HCT116 (cell line): ENCODE measurements around the gene APBA3. TPM values are rescaled to one million over a fixed set of nuclear protein-coding genes. Genes with fewer than 3 reads are reported as not detected.
A peak's percentile ranks its signal among the peaks of the same experiment; 100 is the strongest.

Experiments used
- ATAC-seq: fragments of 200-7000 bp; cut with Tn5 transposase; 2 replicates; pipeline ENCODE4 v1.9.1; 2020; ENCODE audit warnings: mild to moderate bottlenecking, moderate library complexity
- BruUV-seq: library from RNA; stranded (reverse); fragments of 400-500 nt; replicated peaks from 2 replicates; lab custom pipeline; 2021; lab: Mats Ljungman, UMichigan
- CTCF ChIA-PET: fragments of 300-600 bp; sonication (Branson Sonifier 250); formaldehyde crosslinking; loops from one replicate; lab custom pipeline; 2021; ENCODE audit warnings: antibody characterized with exemption; lab: Charles Lee
- POLR2A ChIA-PET: fragments of 300-600, 350-600 bp; sonication (Branson Sonifier 250); formaldehyde crosslinking; loops from one replicate; lab custom pipeline; 2021; ENCODE audit warnings: antibody characterized with exemption; lab: Charles Lee
- RAD21 ChIA-PET, 2 experiments: fragments of 300-600 bp; sonication (Branson Sonifier 250); formaldehyde crosslinking; loops; one replicate each; lab custom pipeline; 2023; ENCODE audit warnings: low total read pairs in 2 of 2; ENCODE audit not compliant: uncharacterized antibody in 2 of 2, unreplicated experiment in 2 of 2, low non-redundant PET in 1 of 2; lab: Charles Lee
- DNase-seq: peaks from one replicate; pipeline ENCODE4 v3.0.0-alpha.2; 2010; ENCODE audit warnings: low read depth, low spot score
- H2AFZ ChIP-seq: fragments of 200-600 bp; shearing (Covaris generic), sonication (generic); 2 replicates; pipeline ENCODE4 v1.6.1; 2017; ENCODE audit warnings: low read depth, mixed run types, mixed read lengths, antibody characterized with exemption, low read length; ENCODE audit not compliant: poor library complexity, severe bottlenecking
- H3K27ac ChIP-seq: 2 replicates; pipeline ENCODE4 v1.5.1; 2012; ENCODE audit warnings: low read depth, low read length
- H3K27me3 ChIP-seq: fragments of 200-600 bp; sonication (generic); 2 replicates; pipeline ENCODE4 v1.6.1; 2016; ENCODE audit warnings: mixed run types, low read length, mixed read lengths; ENCODE audit not compliant: insufficient read depth
- H3K36me3 ChIP-seq, 2 experiments: fragments of 200-500 bp in 1 of 2; fragments of 200-600 bp in 1 of 2; sonication (Bioruptor generic) in 1 of 2; sonication (generic) in 1 of 2; 2 replicates each; pipeline versions ENCODE4 v1.5.1 to v1.6.1; 2014 to 2016; ENCODE audit warnings: low read length in 2 of 2, inconsistent platforms in 1 of 2, mixed read lengths in 1 of 2, mixed run types in 1 of 2; ENCODE audit not compliant: insufficient read depth in 2 of 2, control insufficient read depth in 1 of 2
- H3K4me1 ChIP-seq, 2 experiments: fragments of 200-600 bp in 1 of 2; sonication (generic) in 1 of 2; 2 replicates each; pipeline versions ENCODE4 v1.5.1 to v1.6.1; 2012 to 2017; ENCODE audit warnings: low read length in 2 of 2, inconsistent platforms in 1 of 2, mild to moderate bottlenecking in 1 of 2, mixed read lengths in 1 of 2, mixed run types in 1 of 2, moderate library complexity in 1 of 2; ENCODE audit not compliant: insufficient read depth in 2 of 2, control insufficient read depth in 1 of 2
- H3K4me2 ChIP-seq: fragments of 200-600 bp; sonication (generic); 2 replicates; pipeline ENCODE4 v1.6.1; 2017; ENCODE audit warnings: mixed run types, low read length, mixed read lengths
- H3K4me3 ChIP-seq, 2 experiments: fragments of 200-600 bp in 1 of 2; sonication (generic) in 1 of 2; replicated peaks in 1 of 2; 2 replicates each; pipeline ENCODE4 v1.5.1; 2011 to 2016; ENCODE audit warnings: low read length in 2 of 2, control low read depth in 1 of 2, low read depth in 1 of 2, mild to moderate bottlenecking in 1 of 2, mixed read lengths in 1 of 2, mixed run types in 1 of 2
- H3K79me2 ChIP-seq: fragments of 200-600 bp; sonication (generic); 2 replicates; pipeline ENCODE4 v1.6.1; 2017; ENCODE audit warnings: mild to moderate bottlenecking, mixed run types, low read length, moderate library complexity, mixed read lengths; ENCODE audit not compliant: insufficient read depth
- H3K9ac ChIP-seq: fragments of 200-600 bp; sonication (generic); 2 replicates; pipeline ENCODE4 v1.6.1; 2016; ENCODE audit warnings: low read length, mixed read lengths
- H3K9me2 ChIP-seq: fragments of 200-600 bp; sonication (generic), shearing (Covaris generic); 2 replicates; pipeline ENCODE4 v1.6.1; 2017; ENCODE audit warnings: mixed run types, mild to moderate bottlenecking, moderate library complexity; ENCODE audit not compliant: insufficient read depth
- H3K9me3 ChIP-seq, 2 experiments: fragments of 200-500 bp in 1 of 2; fragments of 200-600 bp in 1 of 2; sonication (Bioruptor generic) in 1 of 2; sonication (generic) in 1 of 2; 2 replicates each; pipeline ENCODE4 v1.6.1; 2014 to 2017; ENCODE audit warnings: low read length in 2 of 2, mixed read lengths in 2 of 2, inconsistent platforms in 1 of 2, low read depth in 1 of 2, mild to moderate bottlenecking in 1 of 2, mixed run types in 1 of 2, moderate library complexity in 1 of 2; ENCODE audit not compliant: control insufficient read depth in 1 of 2, insufficient read depth in 1 of 2
- H4K20me1 ChIP-seq: fragments of 200-600 bp; sonication (generic), shearing (Covaris generic); 2 replicates; pipeline ENCODE4 v1.6.1; 2017; ENCODE audit warnings: mixed run types, mild to moderate bottlenecking, moderate library complexity; ENCODE audit not compliant: insufficient read depth
- ATF3 ChIP-seq: IDR thresholded peaks from 2 replicates; pipeline ENCODE4 v1.6.1; 2012
- CBX3 ChIP-seq: IDR thresholded peaks from 2 replicates; pipeline ENCODE4 v1.6.1; 2012; ENCODE audit warnings: low read depth
- CEBPB ChIP-seq: IDR thresholded peaks from 2 replicates; pipeline ENCODE4 v1.6.1; 2012; ENCODE audit warnings: low read depth
- CTCF ChIP-seq, 3 experiments: fragments of 200-600 bp in 1 of 3; sonication (generic) in 1 of 3; IDR thresholded peaks in 2 of 3; conservative IDR thresholded peaks in 1 of 3; 2 replicates each; pipeline ENCODE4 v1.5.1; 2012 to 2017; ENCODE audit warnings: low read depth in 2 of 3, low read length in 2 of 3, antibody characterized with exemption in 1 of 3, borderline replicate concordance in 1 of 3, control low read depth in 1 of 3, mild to moderate bottlenecking in 1 of 3, mixed read lengths in 1 of 3, mixed run types in 1 of 3, moderate library complexity in 1 of 3; ENCODE audit not compliant: insufficient read depth in 1 of 3
- EGR1 ChIP-seq: IDR thresholded peaks from 2 replicates; pipeline ENCODE4 v1.6.1; 2012; ENCODE audit warnings: low read depth
- EZH2 ChIP-seq: fragments of 200-600 bp; sonication (generic); IDR thresholded peaks from 2 replicates; pipeline ENCODE4 v1.6.1; 2017; ENCODE audit warnings: antibody characterized with exemption, mixed run types
- EZH2phosphoT487 ChIP-seq: fragments of 200-600 bp; IDR thresholded peaks from 2 replicates; pipeline ENCODE4 v1.6.1; 2018; ENCODE audit warnings: antibody characterized with exemption, borderline replicate concordance
- FOSL1 ChIP-seq: IDR thresholded peaks from 2 replicates; pipeline ENCODE4 v1.6.1; 2012; ENCODE audit warnings: low read depth
- JUND ChIP-seq: IDR thresholded peaks from 2 replicates; pipeline ENCODE4 v1.6.1; 2012
- MAX ChIP-seq: IDR thresholded peaks from 2 replicates; pipeline ENCODE4 v1.6.1; 2012
- POLR2AphosphoS5 ChIP-seq: IDR thresholded peaks from 2 replicates; pipeline ENCODE4 v1.6.1; 2011; ENCODE audit warnings: mild to moderate bottlenecking, low read depth, low read length, moderate library complexity
- RAD21 ChIP-seq: IDR thresholded peaks from 2 replicates; pipeline ENCODE4 v1.6.1; 2012; ENCODE audit warnings: low read depth, mild to moderate bottlenecking
- REST ChIP-seq: IDR thresholded peaks from 2 replicates; pipeline ENCODE4 v1.6.1; 2012; ENCODE audit warnings: low read depth
- SIN3A ChIP-seq: IDR thresholded peaks from 2 replicates; pipeline ENCODE4 v1.6.1; 2012; ENCODE audit warnings: low read depth
- SP1 ChIP-seq: IDR thresholded peaks from 2 replicates; pipeline ENCODE4 v1.6.1; 2012; ENCODE audit warnings: low read depth
- SRF ChIP-seq: IDR thresholded peaks from 2 replicates; pipeline ENCODE4 v1.6.1; 2012; ENCODE audit warnings: low read depth
- TCF7L2 ChIP-seq: IDR thresholded peaks from 2 replicates; pipeline ENCODE4 v1.7.0; 2011; ENCODE audit warnings: borderline replicate concordance, inconsistent platforms; ENCODE audit not compliant: insufficient read depth, insufficient read length; ENCODE audit errors: extremely low read depth
- YY1 ChIP-seq: IDR thresholded peaks from 2 replicates; pipeline ENCODE4 v1.6.1; 2011; ENCODE audit warnings: low read length, low read depth, moderate library complexity, mild to moderate bottlenecking; ENCODE audit not compliant: insufficient replicate concordance; ENCODE audit errors: extremely low read depth
- ZFX ChIP-seq: fragments of 450-650 bp; IDR thresholded peaks from 2 replicates; pipeline ENCODE4 v1.6.1; 2017
- ZNF274 ChIP-seq: fragments of 200-500 bp; sonication (Bioruptor generic); IDR thresholded peaks from 2 replicates; pipeline ENCODE4 v1.6.1; 2014; ENCODE audit warnings: mild to moderate bottlenecking, low read depth, low read length, inconsistent platforms
- intact Hi-C: fragments of 100-400 bp; cut with micrococcal nuclease; formaldehyde crosslinking; loops from 2 replicates; pipeline ENCODE4 v1.10.0; 2022
- total RNA-seq: library from RNA; stranded (reverse); gene quantifications from one replicate; pipeline ENCODE4 v1.2.1, GENCODE V29; 2021; ENCODE audit not compliant: unreplicated experiment

Gene APBA3
- total RNA-seq, 1 experiment from 2014 or later, result 29.5 TPM

GRCh38 chr19:3708207-3708931 lies 53.1 kb downstream of the APBA3 start, which contains the start of gene TJP3:
TSS of gene TJP3 (plus strand) at chr19:3708384. CDS start at chr19:3728433, 20,049 bp downstream.
- H2AFZ ChIP-seq, result peak within 1 kb of the TSS; percentile 29
- H3K9me3 ChIP-seq, result no peaks in the 10 kb centered on the region
- H3K79me2 ChIP-seq, result no peaks in the 10 kb centered on the region
- H3K9me2 ChIP-seq, result no peaks in the 10 kb centered on the region
- peak; percentile 65 for DNase-seq
- H4K20me1 ChIP-seq, result no peaks in the 10 kb centered on the region
- H3K4me2 ChIP-seq, result peak within 1 kb of the TSS; percentile 92
- TSS peak; percentile 64 for BruUV-seq
- H3K36me3 ChIP-seq, result no peaks in the 10 kb centered on the region
- peak within 1 kb of the TSS; percentile 47 for H3K9ac ChIP-seq
- H3K4me3 ChIP-seq, result peak within 1 kb of the TSS; percentile 49 to 57
- peaks cover 52 to 73% of the 10 kb centered on the region in 2 experiments for H3K4me1 ChIP-seq
- H3K27me3 ChIP-seq, result no peaks in the 10 kb centered on the region
- ChIA-PET RAD21 (interaction anchor here (0.7 to 1.9 kb wide), 3 partner anchors 12 to 55 kb away, joined by 3 to 7 read pairs (median 4); no protein-coding TSS in a partner anchor), CTCF (interaction anchor here (0.7 to 2.9 kb wide), 7 partner anchors 10 to 424 kb away, joined by 3 to 12 read pairs (median 5); no protein-coding TSS in a partner anchor), POLR2A (interaction anchor here (0.7 to 3.0 kb wide), 5 partner anchors 8 to 54 kb away, joined by 3 to 9 read pairs (median 7); partner anchors contain the start of genes MRPL54 and PIP5K1C)
- ATAC-seq, result peak; percentile 49
- intact Hi-C loops, result loop anchor here (10.0 kb wide), 1 partner anchor 356 kb away; the partner anchor contains the start of gene ZBTB7A
- H3K27ac ChIP-seq, result peak within 1 kb of the TSS; percentile 80
- TF ChIP-seq SP1, result peak; percentile 63
- no peak for TF ChIP-seq CBX3
- TF ChIP-seq JUND, result no peak
- no peak for TF ChIP-seq REST
- TF ChIP-seq ZFX, result no peak
- TF ChIP-seq YY1, result peak; percentile 6
- TF ChIP-seq MAX, result peak; percentile 32; the same call in 1 of the 2 replicates
- TF ChIP-seq TCF7L2, result peak; percentile 85
- TF ChIP-seq CTCF (IDR thresholded peaks at IDR 0.05 in 2 of 3, conservative IDR thresholded peaks at IDR 0.05 in 1 of 3; ENCODE audit: borderline replicate concordance in 1 of 3, insufficient read depth in 1 of 3, low read depth in 2 of 3, low read length in 2 of 3), result peak in 2 of 3 experiments; percentile 11 to 21; a peak in 1 of 6 replicates
- TF ChIP-seq ATF3, result no peak
- no peak for TF ChIP-seq SRF
- TF ChIP-seq SIN3A, result peak; percentile 37; the same call in 1 of the 2 replicates
- TF ChIP-seq POLR2AphosphoS5, result no peak; the same call in 1 of the 2 replicates
- peak; percentile 88 for TF ChIP-seq EGR1
- no peak for TF ChIP-seq ZNF274
- no peak for TF ChIP-seq EZH2phosphoT487
- TF ChIP-seq EZH2, result no peak
- TF ChIP-seq CEBPB, result no peak; the same call in none of the 2 replicates
- no peak for TF ChIP-seq RAD21
- TF ChIP-seq FOSL1, result no peak
